Nucleus accumbens (tissue), 56 donors: ENCODE data around the gene GPR146.

Experiments used
- DNase-seq, 56 donors: peaks; one replicate each; lab custom pipeline; 2025; lab: John Stamatoyannopoulos, UW

Gene GPR146

DNA sequence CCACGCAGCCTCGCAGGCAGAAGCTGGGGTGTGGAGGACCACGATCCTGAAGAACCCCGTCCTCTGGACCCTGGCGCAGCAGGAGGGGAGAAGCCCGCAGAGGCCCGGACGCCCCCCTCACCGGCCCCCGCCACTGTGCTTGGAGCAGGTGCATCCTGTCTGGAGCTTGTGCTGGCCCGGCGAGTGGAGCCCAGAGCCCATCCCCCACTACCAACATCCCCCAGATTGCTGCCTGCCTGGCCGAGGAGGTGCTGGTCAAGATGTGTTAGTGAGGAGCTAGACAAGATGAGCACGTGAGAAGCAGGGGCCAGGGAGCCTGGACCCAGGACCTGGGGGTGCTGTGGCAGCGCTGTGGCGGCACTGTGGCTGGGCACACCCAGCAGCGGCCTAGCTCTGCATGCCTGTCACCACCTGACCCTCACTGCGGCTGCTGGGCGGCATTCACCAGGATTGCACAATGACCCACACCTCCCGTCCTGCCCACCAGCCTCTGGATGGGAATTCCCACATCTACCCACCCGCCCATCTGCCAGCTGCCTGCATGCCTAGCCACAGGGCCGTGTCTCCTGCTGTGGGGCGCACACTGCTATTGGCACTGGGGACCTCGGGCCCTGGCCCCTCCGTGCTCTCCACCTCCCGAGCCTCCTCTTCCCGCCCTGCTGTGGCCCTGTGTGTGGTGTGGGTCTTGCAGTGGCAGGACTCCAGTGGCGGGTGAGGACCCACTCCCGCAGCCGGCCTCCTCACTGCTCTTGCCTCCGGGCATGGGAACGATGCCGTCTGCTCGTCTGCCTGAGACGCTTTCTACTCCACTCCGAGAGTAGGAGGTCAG is 11.8 kb downstream of the GPR146 start:
- peak in 2 of 56 donors; percentile 21 to 31 for DNase-seq

- DNase-seq, result no peak
Observed at GRCh38 chr7:1056785-1057410, 12.6 kb downstream of the GPR146 start.

DNA sequence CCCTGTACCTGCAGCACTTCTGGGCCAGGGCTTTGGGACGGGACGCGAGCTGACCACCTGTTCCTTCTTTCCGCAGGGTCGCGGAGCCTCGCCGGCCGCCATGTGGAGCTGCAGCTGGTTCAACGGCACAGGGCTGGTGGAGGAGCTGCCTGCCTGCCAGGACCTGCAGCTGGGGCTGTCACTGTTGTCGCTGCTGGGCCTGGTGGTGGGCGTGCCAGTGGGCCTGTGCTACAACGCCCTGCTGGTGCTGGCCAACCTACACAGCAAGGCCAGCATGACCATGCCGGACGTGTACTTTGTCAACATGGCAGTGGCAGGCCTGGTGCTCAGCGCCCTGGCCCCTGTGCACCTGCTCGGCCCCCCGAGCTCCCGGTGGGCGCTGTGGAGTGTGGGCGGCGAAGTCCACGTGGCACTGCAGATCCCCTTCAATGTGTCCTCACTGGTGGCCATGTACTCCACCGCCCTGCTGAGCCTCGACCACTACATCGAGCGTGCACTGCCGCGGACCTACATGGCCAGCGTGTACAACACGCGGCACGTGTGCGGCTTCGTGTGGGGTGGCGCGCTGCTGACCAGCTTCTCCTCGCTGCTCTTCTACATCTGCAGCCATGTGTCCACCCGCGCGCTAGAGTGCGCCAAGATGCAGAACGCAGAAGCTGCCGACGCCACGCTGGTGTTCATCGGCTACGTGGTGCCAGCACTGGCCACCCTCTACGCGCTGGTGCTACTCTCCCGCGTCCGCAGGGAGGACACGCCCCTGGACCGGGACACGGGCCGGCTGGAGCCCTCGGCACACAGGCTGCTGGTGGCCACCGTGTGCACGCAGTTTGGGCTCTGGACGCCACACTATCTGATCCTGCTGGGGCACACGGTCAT is 13.3 kb downstream of the GPR146 start:
- no peak for DNase-seq

DNA sequence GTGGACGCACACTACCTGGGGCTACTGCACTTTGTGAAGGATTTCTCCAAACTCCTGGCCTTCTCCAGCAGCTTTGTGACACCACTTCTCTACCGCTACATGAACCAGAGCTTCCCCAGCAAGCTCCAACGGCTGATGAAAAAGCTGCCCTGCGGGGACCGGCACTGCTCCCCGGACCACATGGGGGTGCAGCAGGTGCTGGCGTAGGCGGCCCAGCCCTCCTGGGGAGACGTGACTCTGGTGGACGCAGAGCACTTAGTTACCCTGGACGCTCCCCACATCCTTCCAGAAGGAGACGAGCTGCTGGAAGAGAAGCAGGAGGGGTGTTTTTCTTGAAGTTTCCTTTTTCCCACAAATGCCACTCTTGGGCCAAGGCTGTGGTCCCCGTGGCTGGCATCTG is 14.0 kb downstream of the GPR146 start:
- DNase-seq, result no peak

DNA sequence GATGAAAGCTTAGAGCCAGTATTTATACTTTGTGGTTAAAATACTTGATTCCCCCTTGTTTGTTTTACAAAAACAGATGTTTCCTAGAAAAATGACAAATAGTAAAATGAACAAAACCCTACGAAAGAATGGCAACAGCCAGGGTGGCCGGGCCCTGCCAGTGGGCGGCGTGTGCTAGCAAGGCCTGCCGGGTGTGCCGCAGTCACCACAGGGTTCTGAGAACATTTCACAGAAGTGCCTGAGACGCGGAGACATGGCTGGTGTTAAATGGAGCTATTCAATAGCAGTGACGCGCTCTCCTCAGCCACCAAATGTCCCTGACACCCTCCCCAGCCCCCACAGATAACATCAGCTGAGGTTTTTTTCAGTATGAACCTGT is 14.5 kb downstream of the GPR146 start:
- peak in 8 of 56 donors; percentile 9 to 58 (median 26) for DNase-seq

GRCh38 chr7:1059200-1060091 is 15.1 kb downstream of the GPR146 start:
- DNase-seq, result no peak

GRCh38 chr7:1060315-1061072 is 16.1 kb downstream of the GPR146 start:
- no peak for DNase-seq

- DNase-seq, result no peak
Observed at GRCh38 chr7:1061180-1061579, 16.8 kb downstream of the GPR146 start.

DNA sequence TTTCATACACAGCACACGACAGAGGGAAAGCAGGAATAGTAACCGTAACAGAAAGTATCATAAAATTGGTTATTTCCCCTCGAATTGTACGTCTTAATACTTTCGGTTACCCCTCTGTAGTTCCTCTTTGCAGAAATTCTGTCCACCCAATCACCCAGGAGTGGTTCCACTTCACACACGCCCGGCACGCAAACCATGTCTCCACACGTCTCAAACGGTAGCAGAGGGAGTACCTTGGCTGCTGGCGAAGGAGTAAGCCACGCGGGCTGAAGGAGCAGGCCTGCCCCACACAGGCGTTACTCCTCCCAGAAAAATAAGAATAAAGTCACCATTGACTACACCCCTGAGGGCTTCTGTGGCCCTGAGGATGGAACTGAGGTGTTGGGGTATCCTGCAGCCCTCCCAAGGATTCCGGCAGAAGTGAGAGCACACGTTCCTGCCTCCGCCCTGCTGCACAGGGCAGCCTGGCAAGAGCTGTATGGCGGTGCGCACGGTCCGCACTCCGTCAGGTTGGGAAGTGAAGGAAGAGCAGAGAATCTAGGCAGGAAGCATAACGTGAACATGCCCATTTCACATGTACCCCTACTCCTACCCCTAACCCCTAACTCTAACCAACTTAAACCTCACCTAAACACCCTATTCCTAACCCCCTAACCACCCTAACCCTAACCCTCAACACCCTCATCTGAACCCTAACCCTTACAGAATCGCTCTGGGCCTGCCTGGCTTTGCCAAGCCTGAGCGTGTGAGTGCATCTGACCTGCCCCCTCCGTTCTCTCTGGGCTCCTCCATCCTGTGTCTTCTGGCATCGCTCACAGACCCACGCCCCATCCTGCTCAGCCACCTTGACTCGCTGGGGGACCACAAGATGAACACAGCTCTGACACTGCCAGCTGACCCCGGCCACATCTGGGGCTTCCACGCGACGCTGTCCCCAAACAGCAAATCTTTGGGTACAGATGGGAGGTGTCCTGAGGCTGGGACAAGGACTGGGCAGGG is 18.2 kb downstream of the GPR146 start:
- DNase-seq, result no peak

- no peak for DNase-seq
Observed at GRCh38 chr7:1063361-1063760, 19.0 kb downstream of the GPR146 start.

DNA sequence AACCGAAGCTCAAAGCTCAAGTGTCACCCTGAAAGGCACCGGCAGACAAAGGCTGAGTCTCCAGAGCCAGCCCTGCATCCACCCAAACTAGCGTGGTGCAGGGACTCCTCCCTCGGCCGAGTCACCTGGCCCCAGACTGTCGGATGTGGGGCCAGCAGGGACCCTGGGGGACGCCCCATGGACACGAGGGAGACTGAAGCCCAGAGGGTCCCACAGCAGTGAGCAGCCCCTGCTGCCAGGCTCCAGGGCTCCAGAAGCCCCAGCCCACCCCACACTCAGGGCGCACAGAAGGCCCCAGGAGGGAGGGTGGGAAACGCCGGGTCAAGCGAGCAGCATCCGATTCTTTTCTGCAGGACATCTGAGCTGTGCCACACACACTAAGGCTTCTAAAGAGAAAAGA is 20.2 kb downstream of the GPR146 start:
- DNase-seq, result no peak

DNA sequence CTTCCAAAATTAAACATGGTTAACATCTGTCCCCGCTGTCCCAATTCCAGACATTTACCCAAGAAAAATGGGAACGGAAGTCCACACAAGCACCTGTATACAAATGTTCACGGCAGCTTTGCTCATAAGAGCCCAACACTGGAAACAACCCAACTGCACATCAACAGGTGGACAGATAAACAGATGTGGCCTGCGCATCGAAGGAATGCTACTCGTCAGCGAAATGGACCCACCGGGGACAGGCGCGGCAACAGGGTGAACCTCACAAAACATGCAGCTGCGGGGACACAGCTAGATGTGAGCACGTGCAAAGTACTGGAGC is 20.9 kb downstream of the GPR146 start:
- DNase-seq, result no peak

DNA sequence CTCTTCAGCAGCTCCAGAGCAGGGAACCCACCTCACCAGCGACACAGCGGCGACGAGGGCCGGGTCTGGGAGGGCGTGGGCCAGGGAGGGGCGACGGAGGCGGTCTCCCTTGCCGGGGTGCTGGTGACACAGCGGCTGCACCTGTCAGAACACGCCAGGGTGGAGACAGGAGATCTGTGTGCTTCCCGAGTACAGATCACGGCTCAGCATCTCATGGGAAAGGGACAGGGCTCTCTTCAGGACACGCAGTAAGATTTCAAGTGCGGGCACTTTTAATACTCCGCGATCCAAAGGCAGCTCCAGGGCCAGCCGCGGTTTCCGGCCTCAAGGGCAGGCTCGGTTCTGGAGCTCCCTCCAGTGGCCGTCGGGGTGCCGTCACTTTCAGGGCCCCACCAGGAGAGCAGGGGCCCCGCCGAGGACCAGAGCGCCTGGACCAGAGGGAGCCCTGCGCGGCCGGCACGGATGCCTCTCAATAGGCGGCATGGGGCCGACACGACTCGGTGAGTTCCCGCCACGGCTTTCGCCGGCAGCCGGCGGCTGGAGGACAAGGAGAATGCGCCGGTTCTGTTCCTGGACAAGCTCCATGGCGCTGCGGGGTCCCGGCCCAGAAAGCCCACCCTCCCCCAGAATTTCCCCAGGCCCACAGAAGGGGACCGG is 21.4 kb downstream of the GPR146 start:
- peak in 47 of 56 donors; percentile 28 to 86 (median 64) for DNase-seq

DNA sequence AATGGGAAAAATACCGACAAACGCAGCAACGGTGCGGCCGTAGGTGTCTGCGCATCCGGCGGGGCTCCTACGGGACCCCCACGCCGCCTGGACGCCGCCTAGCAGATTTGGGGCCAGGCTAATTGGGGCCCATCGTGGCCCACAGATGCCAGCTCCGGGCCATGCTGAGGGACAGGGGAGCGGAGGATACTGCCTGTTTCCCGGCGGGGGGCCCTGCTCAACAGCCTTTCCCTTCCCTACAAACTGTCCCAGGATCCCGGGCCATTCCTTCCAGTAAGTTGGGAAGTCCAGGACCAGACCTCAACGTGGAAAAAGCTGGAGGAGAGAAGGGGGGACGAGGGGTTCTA is 21.9 kb downstream of the GPR146 start:
- DNase-seq, result no peak

- no peak for DNase-seq
Observed at GRCh38 chr7:1068013-1068412, 23.7 kb downstream of the GPR146 start.

GRCh38 chr7:1068619-1069018 is 24.3 kb downstream of the GPR146 start:
- no peak for DNase-seq

GRCh38 chr7:1070544-1071011 is 26.2 kb downstream of the GPR146 start:
- no peak for DNase-seq
